ENCODE data around the gene BAIAP3.

- TF ChIP-seq POLR2AphosphoS5 (IDR thresholded peaks at IDR 0.05; ENCODE audit: low read depth, low read length) (no peak), SIX5 (IDR thresholded peaks at IDR 0.05; ENCODE audit: low read depth, low read length) (no peak), RBBP5 (IDR thresholded peaks at IDR 0.05; ENCODE audit: borderline replicate concordance, low read depth, low read length) (no peak), YY1 (IDR thresholded peaks at IDR 0.05; ENCODE audit: low read depth, low read length) (no peak), SIN3A (conservative IDR thresholded peaks at IDR 0.05 in 1 of 2, IDR thresholded peaks at IDR 0.05 in 1 of 2; ENCODE audit: low read depth in 1 of 2, low read length in 2 of 2) (no peak)
- TF ChIP-seq, protein P1, sequence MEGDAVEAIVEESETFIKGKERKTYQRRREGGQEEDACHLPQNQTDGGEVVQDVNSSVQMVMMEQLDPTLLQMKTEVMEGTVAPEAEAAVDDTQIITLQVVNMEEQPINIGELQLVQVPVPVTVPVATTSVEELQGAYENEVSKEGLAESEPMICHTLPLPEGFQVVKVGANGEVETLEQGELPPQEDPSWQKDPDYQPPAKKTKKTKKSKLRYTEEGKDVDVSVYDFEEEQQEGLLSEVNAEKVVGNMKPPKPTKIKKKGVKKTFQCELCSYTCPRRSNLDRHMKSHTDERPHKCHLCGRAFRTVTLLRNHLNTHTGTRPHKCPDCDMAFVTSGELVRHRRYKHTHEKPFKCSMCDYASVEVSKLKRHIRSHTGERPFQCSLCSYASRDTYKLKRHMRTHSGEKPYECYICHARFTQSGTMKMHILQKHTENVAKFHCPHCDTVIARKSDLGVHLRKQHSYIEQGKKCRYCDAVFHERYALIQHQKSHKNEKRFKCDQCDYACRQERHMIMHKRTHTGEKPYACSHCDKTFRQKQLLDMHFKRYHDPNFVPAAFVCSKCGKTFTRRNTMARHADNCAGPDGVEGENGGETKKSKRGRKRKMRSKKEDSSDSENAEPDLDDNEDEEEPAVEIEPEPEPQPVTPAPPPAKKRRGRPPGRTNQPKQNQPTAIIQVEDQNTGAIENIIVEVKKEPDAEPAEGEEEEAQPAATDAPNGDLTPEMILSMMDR (IDR thresholded peaks at IDR 0.05; ENCODE audit: control extremely low read depth in 1 of 3, insufficient read depth in 1 of 3, low read depth in 1 of 3, low read length in 3 of 3): no peak
These were observed 12.4 kb downstream of the BAIAP3 start for GRCh38 chr16:1345651-1346421.
